ENCODE measurements around the gene LHPP.

LHPP gene

GRCh38 chr10:124470544-124471434, 9.2 kb downstream of the LHPP start:
- DNase-seq (ENCODE audit: low spot score) = no peak

DNA sequence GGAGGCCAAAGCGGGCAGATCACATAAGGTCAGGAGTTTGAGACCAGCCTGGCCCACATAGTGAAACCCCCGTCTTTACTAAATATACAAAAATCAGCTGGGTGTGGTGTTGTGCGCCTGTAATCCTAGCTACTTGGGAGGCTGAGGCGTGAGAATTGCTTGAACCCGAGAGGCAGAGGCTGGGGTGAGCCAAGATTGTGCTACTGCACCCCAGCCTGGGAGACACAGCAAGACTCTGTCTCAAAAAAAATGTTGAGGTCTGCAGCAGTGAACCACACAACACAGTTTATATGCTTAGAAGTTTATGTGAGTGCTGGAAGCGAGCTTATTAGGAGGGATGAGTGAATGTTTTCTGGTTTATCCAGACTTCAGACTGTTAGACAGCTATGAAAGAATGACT, 10.4 kb downstream of the LHPP start:
- no peak for DNase-seq (ENCODE audit: low spot score)

GRCh38 chr10:124473070-124473469, 11.4 kb downstream of the LHPP start:
- no peak for DNase-seq (ENCODE audit: low spot score)

GRCh38 chr10:124474514-124475070, 13.0 kb downstream of the LHPP start:
- DNase-seq (ENCODE audit: low spot score) = no peak

DNA sequence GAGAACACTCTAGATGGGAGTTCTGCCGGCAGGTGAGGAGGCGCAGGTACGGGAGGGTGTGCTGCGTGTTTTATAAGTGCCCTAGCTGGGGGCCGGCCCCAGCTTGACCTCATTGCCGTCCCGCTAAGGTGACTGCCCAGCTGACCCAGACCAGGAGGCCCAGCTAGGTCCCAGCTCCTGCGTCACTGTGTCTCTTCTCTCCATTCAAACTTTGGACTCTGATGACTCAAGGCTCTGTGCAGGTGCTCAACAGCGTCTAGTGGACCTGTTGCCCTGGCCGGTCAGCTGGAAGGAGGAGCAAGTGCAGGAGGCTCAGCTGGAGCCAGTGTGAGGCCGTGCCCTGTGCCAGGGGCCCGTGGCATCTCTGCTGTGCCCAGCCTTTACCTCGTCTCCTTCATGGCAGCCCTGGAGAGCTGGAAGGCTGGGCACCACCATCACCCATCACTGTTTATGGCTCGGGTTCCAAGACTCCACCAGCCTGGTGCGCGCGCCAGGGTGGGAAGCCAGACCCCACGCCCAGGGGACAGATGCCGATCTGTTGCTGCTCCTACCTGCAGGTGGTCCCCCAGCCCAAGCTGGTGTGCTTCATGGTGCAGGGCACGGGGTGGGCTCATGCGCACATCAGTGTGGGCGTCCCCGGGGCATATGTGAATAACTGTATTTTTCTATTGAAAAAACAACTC, 14.6 kb downstream of the LHPP start:
- no peak for DNase-seq (ENCODE audit: low spot score)

DNA sequence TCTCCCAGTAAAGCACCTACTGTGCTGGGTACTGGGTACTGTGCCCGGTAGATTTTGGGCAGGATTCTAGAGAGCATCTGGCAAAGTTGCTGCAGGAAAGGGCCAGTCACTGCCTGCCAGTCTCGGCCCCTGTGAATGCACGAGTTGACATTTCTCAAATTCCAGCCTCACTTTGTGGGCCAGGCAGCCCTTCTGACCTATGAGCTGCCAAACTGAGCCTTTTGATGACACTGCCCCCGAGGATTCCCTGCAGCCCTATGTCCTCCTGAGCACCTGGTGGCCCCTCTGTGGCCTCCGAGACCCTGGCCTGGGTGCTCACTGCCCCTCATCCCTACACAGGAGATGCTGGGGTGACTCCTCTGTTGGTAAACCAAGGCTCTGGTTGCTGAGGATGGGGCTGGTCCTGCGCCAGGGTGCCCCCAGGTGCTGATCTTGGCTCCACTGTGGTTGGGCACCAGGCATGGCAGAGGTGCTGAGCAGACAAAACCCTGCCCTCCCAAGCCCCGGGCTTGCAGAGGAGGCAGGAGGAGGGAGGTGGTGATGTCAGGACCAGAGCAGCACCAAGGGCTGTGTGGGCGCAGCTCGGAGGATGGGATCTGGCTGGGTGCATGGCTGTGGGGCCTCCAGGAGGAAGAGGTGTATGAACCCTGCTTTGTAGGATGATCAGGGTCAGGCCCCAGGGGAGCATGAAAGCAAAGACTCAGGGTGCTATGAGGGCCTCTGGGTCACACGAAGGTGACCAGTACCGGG, 16.2 kb downstream of the LHPP start:
- no peak for DNase-seq (ENCODE audit: low spot score)

GRCh38 chr10:124478515-124478914, 16.9 kb downstream of the LHPP start:
- DNase-seq (ENCODE audit: low spot score) = no peak

- no peak for DNase-seq (ENCODE audit: low spot score)
These were observed 19.2 kb downstream of the LHPP start for GRCh38 chr10:124480860-124481259.

DNA sequence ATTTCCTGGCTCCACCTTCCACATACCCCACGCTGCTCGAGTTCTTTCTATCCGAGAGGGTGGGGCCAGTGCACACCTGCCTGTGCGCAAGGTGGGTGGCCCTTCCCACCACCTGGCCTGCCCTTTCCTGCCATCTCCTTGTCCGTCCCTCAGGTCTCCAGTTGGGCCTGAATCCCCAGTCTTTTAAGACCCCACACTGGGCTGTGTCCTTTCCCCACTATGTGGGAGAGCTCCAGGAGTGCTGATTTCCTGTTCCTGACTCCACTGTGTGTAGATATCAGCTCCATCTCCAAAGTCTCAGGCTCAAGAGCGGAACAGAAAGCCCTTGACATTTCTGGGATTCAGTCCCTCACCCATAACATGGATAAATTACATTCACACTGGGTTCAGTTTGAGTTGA, 20.1 kb downstream of the LHPP start:
- no peak for DNase-seq (ENCODE audit: low spot score)

GRCh38 chr10:124482236-124482800, 20.7 kb downstream of the LHPP start:
- no peak for DNase-seq (ENCODE audit: low spot score)

- no peak for DNase-seq (ENCODE audit: low spot score)
These were observed 21.3 kb downstream of the LHPP start for GRCh38 chr10:124482876-124483275.

- no peak for DNase-seq (ENCODE audit: low spot score)
These were observed 22.4 kb downstream of the LHPP start for GRCh38 chr10:124484031-124484430.

DNA sequence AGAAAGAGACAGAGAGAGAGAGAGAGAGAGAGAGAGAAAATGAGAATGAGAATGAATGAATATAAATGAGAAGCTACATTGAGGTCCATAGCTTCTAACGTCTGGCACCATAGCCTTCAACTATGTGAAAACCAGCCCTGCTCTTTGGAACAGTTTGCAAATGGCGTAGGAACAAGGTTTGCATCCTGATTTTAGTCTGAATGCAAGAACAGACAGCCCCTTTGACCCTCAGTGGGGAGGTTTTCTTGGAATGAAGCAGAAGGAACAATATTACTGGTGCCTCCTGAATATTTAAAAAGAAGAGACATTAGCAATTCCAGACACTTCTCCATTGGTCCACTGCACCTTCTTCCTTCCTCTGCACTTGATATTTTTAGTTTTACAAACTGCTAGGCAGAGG, 23.0 kb downstream of the LHPP start:
- DNase-seq (ENCODE audit: low spot score) = no peak

GRCh38 chr10:124486635-124487034, 25.0 kb downstream of the LHPP start:
- no peak for DNase-seq (ENCODE audit: low spot score)

DNA sequence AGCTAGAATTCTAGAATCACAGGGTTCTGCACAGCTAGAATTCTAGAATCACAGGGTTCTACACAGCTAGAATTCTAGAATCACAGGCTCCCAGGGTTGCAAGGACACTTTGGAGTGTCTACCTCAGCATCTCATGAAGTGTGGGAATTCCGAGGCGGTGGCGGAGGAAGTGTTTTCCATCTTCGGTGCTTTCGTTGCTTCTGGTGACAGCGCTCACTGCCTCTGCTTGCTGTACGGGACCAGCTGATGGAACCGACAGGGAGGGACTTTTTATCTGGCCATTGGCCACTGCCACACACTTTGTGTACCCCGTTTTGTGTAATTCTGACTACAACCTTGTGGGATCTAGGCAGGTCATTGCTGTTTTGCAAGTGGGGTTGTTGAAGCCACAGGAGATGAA, 29.5 kb downstream of the LHPP start:
- DNase-seq (ENCODE audit: low spot score) = no peak

DNA sequence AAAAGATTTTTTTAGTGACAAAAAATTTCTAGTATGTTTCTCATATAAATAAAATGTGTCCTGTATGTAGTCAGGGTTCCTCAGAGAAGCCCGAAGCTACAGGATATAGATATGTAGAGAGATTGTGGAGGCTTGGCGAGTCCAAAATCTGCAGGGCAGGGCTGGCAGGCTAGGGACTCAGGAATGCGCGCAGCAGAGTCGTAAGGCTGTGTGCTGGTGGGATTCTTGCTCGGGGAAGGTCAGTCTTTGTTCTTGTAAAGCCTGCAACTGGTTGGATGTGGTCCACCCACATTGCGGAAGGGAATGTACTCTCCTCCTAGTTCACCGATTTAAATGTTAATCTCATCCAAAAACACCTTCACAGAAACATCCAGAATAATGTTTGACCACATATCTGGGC, 30.6 kb downstream of the LHPP start:
- DNase-seq (ENCODE audit: low spot score) = no peak

GRCh38 chr10:124493214-124493882, 31.7 kb downstream of the LHPP start:
- no peak for DNase-seq (ENCODE audit: low spot score)

GRCh38 chr10:124494046-124494807, 32.6 kb downstream of the LHPP start:
- DNase-seq (ENCODE audit: low spot score) = no peak

- no peak for DNase-seq (ENCODE audit: low spot score)
These were observed 33.5 kb downstream of the LHPP start for GRCh38 chr10:124495162-124495561.

DNA sequence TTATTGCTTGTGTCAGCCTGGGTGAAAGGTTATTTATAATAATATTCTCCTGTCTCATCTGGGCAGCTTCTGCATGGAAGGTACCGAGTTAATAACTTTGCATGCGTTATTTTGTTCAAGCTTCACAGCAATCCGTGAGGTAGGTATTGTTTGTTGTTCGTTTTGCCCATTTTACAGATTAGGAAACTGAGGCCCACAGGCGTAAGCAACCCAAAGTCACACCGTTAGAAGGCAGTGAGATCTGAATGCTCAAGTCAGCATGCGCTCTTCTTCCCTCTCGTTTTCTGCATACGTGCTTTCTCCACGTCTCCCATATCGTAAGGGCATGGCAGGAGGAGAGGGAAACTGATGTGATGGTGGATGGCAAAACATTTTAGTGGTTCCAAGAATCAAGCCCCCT, 34.1 kb downstream of the LHPP start:
- no peak for DNase-seq (ENCODE audit: low spot score)

GRCh38 chr10:124496150-124496549, 34.5 kb downstream of the LHPP start:
- no peak for DNase-seq (ENCODE audit: low spot score)
